GM21381 (cell line): Measurements from ENCODE around the gene MYO1E.
"Not testable (repeated sequence)": the region's sequence is repeated elsewhere in the genome, so short reads cannot be mapped to it uniquely, and the experiment has no call there.

ENCODE experiments used
- ATAC-seq: cut with Tn5 transposase; IDR thresholded peaks from one replicate; pipeline ENCODE4 v1.9.1; 2021; ENCODE audit warnings: mild to moderate bottlenecking, moderate library complexity; ENCODE audit not compliant: unreplicated experiment

Gene MYO1E

GRCh38 chr15:59352189-59352588, 20.5 kb downstream of the MYO1E start:
- no peak for ATAC-seq

GRCh38 chr15:59350421-59350732, 22.3 kb downstream of the MYO1E start:
- no peak for ATAC-seq

- no peak for ATAC-seq
These were observed 22.8 kb downstream of the MYO1E start for GRCh38 chr15:59349680-59350420.

DNA sequence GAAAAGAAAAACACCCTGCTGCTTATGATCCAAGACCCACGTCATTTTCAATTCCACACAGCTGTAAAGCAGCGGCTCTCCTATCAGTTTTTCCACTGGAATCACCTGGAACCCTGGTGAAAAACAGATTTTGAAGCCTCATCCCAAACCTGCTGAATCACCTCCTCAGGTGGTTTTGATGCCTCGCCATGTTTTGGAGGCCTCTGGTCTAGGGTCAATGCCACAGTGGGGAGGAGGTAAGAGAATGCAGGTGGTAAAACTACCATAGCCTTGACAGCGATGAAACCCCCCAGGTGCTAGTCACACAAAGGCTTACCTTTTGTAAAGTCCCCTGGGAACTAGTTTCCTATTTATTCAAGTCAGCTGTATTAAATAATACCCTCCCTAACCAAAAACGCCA, 24.8 kb downstream of the MYO1E start:
- no peak for ATAC-seq

DNA sequence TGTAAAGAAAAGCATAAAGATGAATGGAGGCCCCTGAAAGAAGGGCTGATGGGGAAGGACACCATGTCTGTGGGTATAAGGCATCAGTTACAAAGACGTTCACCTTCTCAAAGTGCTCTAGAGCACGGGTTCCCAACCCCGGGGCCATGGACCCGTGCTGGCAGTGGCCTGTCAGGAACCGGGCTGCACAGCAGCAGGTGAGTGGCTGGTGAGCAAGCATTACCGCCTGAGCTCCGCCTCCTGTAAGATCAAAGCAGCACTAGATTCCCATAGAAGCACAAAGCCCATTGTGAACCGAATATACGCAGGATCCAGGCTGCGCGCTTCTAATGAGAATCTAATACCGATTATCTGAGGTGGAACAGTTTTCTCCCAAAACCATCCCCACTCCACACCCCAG, 25.7 kb downstream of the MYO1E start:
- no peak for ATAC-seq

GRCh38 chr15:59345326-59345725, 27.3 kb downstream of the MYO1E start:
- ATAC-seq, result no peak

- no peak for ATAC-seq
These were observed 28.4 kb downstream of the MYO1E start for GRCh38 chr15:59344311-59344710.

- ATAC-seq, result no peak
These were observed 32.3 kb downstream of the MYO1E start for GRCh38 chr15:59340325-59340724.

DNA sequence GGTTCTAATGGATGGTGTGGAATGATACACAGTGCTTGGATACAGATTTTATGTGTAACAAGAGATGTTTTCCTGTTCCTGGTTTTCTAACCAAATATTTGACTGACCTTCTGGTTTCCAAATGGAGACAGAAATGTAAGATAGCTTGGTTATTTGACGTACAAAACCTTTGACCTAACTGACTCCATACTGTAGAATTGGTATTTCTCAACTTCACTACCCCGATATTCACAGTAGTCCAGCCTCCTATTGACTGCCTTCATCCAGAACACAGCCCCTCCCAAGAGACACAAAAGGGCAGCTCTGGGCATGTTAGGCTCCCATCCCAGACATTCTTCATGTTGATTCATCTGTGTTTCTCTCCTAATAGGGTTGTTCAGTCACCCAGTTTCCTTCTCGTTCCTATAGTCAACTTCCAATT, 33.4 kb downstream of the MYO1E start:
- no peak for ATAC-seq

DNA sequence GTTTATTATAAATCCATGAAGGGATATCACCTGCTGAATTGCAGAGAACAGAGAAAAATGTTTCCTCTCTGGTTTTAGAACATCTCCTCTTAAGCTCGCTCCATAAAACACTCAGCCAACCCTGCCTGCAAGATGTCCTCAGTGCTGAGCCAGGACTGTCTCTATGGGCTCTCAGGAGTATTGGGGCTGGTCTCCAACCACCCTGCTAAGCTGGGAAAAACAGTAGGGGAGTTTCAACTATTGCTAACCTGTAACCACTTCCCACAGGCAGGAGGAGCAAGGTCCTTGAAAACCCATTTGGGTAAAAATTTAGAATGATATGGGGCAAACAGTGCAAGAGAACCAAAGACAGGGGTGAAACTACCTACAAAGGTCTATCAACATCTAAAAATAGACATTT, 34.3 kb downstream of the MYO1E start:
- ATAC-seq, result no peak

DNA sequence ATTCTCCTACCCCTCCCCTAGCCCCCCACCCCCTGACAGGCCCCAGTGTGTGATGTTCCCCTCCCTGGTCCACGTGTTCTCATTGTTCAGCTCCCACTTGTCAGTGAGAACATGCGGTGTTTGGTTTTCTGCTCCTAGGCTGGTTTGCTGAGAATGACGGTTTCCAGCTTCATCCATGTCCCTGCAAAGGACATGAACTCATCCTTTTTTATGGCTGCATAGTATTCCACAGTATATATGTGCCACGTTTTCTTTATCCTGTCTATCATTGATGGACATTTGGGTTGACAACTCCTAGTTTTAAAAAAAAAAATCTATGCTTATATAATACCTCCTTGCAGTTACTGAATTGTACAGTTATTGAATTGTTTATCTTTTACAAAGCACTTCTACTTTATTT, 35.9 kb downstream of the MYO1E start:
- not testable (repeated sequence) for ATAC-seq

GRCh38 chr15:59335207-59335786, 37.4 kb downstream of the MYO1E start:
- no peak for ATAC-seq

GRCh38 chr15:59334076-59334415, 38.6 kb downstream of the MYO1E start:
- no peak for ATAC-seq

GRCh38 chr15:59333401-59334075, 39.1 kb downstream of the MYO1E start:
- ATAC-seq, result no peak

DNA sequence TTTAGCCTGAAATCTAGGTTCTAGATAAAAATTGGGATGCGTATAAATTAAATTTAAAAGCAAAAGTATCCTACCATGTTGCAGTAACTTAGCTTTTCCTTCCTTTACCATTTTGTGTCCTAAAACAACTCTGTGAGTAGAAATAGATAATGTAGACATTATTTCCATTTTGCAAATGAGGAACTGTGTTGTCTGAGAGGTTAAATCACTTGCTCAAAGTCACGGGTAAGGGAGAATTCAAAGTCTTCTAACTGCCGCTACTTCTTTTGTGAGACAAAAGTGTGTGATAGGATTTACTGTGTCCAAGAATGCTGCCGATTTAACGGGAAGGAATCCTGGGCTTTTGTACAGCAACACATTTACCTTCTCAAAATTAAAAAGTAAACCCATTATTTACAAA, 40.7 kb downstream of the MYO1E start:
- ATAC-seq, result no peak

- ATAC-seq, result no peak
These were observed 42.0 kb downstream of the MYO1E start for GRCh38 chr15:59330649-59331048.

DNA sequence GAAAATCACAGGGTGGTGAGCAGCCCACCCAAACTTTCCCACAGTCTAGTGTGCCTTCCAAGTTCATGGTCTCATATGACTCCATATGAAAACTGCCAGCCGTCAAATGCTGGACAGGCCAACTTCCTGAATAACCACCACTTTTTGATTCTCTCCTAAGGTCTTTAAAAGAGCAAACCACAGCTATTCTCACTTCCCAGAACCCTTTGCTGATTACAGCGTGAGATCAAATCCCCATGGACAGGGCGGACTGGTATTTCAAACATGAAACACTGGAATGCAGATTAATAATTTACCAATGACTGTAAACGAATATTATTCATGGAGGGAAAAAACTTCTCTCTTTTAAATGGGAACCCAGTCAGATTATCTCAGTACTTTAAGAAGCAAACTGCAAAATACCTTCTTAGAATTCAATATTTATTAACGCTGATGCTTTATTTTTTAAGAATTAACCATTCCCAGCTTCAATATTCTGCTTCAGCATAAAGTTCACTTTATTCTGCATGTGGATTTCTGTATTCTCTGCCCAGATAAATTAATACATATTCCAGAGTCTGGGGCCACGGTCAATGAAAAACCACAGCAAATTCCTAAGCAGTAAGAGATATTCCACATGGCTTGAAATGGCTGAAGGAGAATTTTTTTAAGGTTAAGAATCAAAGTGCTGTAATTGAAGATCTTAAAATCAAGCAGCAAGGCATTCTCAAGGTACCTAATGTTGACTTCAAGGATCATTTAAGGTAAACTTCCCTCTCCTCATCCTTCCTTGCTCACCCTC, 42.9 kb downstream of the MYO1E start:
- ATAC-seq, result no peak

GRCh38 chr15:59329091-59329490, 43.6 kb downstream of the MYO1E start:
- no peak for ATAC-seq

DNA sequence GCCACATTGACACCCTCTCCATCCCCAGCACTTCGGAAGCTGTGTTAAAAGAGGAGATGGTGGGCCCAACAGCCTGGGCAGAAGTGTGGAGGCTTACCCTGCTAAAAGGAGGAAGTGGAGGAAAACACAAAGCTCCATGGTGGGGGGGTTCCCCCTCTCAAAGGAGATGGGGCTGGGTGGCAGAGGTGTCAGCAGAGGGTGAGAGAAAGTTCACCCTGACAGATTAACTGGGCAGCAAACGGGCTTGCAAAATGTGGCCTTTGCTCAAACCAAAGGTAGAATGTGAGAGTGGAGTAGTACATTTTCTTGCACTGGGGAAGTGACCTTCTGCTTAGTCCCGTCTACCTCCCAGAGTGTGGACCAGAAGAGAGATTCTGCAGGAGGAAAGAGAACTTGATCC, 44.7 kb downstream of the MYO1E start:
- peak; percentile 65 for ATAC-seq

- no peak for ATAC-seq
These were observed 45.8 kb downstream of the MYO1E start for GRCh38 chr15:59326856-59327255.

DNA sequence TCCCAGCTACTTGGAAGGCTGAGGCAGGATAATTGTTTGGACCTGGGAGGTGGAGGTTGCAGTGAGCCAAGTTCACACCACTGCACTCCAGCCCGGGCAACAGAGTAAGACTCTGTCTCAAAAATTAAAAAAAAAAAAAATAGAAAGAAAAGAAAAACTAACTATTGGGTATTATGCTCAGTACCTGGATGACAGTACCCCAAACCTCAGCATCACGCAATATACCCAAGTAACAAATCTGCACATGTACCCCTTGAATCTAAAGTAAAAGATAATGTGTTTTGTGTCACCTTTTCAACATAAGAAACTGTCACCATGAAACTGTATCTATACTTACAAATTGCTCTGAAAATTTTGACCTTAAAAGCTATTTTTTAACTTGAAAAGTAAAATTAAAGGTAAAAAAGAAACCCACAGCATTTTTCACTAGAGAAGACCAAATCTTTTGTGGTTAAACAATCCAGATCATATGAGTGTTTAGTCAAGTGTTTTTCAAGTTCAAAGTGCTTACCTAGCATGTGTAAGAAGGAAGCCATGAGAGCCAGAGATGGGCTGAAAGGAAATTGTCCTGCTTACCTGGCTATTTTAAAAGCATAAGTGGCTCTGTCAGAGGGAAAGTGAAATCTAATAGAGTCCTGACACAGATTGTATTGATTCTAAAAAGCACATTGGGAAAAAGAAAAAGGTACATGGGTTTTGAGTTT, 50.5 kb downstream of the MYO1E start:
- ATAC-seq, result peak; percentile 51
